A375 (cell line): ENCODE data around the gene CHRDL1. TPM values are rescaled to one million over a fixed set of nuclear protein-coding genes. Genes with fewer than 3 reads are reported as not detected.

Source experiments
- total RNA-seq: library from RNA; depleted of rRNA; stranded (reverse); fragments of >200 nt; shearing (Covaris generic); gene quantifications from 2 replicates; pipeline ENCODE4 v1.2.3, GENCODE V29; 2014; rRNA removed

CHRDL1 gene, protein sequence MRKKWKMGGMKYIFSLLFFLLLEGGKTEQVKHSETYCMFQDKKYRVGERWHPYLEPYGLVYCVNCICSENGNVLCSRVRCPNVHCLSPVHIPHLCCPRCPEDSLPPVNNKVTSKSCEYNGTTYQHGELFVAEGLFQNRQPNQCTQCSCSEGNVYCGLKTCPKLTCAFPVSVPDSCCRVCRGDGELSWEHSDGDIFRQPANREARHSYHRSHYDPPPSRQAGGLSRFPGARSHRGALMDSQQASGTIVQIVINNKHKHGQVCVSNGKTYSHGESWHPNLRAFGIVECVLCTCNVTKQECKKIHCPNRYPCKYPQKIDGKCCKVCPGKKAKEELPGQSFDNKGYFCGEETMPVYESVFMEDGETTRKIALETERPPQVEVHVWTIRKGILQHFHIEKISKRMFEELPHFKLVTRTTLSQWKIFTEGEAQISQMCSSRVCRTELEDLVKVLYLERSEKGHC
- 17.2 and 17.6 TPM in 2 replicates for total RNA-seq

DNA sequence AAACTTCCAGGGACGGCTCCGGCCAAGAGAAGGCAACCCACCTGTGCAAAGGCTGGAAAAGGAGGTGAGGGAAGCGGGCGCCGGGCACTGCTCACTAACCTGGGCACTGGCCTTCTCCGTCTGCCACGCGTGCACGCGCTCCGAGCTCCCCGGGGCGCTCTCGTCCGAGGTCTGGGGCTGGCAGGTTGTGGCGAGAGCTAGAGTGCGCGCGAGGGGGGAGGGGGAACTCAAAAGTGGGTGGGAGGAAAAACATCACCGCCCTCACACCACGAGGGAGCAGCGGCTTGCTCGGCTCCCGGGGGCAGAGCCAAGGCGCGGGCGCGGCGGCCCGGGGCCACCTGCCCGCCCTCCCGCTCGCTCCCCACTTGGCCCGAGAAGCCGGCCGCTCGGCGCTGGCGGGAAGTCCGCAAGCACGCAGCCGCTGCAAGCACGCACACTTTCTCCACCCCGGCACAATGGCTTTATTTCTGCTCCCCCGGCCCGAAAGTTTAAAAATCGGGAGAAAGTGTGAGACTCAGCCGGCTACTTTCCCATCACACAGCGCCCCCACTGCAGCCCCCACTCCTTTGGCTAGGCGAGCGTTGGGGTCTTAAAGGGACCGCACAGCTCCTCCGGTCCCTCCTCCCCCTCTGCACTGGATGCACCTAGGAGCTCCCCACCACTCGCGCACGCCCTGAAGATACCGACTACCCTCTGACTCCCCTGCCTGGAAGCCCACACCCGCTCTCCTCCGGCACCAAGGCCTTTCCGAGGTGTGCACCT lies at the start of gene CHRDL1:
Gene CHRDL1, minus strand, starts transcription at position 173 of the 762 bp plus-strand sequence. CDS start 3,636 bp downstream, outside the sequence.

